Measurements from ENCODE around the gene ZSCAN23.
A peak's percentile ranks its signal among the peaks of the same experiment; 100 is the strongest.
"Not testable (repeated sequence)": the region's sequence is repeated elsewhere in the genome, so short reads cannot be mapped to it uniquely, and the experiment has no call there.

ZSCAN23 gene

GRCh38 chr6:28403923-28404322 lies 39.4 kb downstream of the ZSCAN23 start:
- no CpG with 5 or more reads among the region's 5 CpGs for WGBS (ENCODE audit: insufficient coverage, insufficient read length)
- H3K4me3 ChIP-seq (ENCODE audit: low read length); DNase-seq (ENCODE audit: low read depth, low spot score); H3K9me3 ChIP-seq (ENCODE audit: control insufficient read depth, insufficient read depth, low read length); H3K4me1 ChIP-seq (ENCODE audit: control insufficient read depth, insufficient read depth, low read length); H3K27me3 ChIP-seq (ENCODE audit: control insufficient read depth, insufficient read depth, low read length); H3K36me3 ChIP-seq (ENCODE audit: control insufficient read depth, insufficient read depth, low read length); H3K27ac ChIP-seq (ENCODE audit: low read length): not testable (repeated sequence)

GRCh38 chr6:28402197-28402596 lies 41.1 kb downstream of the ZSCAN23 start:
- H3K4me1 ChIP-seq (ENCODE audit: control insufficient read depth, insufficient read depth, low read length) = no peaks in the 10 kb centered on the region; the same call in 1 of the 2 replicates
- no peak for DNase-seq (ENCODE audit: low read depth, low spot score)
- no peaks in the 10 kb centered on the region for H3K9me3 ChIP-seq (ENCODE audit: control insufficient read depth, insufficient read depth, low read length)
- H3K36me3 ChIP-seq (ENCODE audit: control insufficient read depth, insufficient read depth, low read length) = peaks cover 3% of the 10 kb centered on the region
- no peak overlapping the region for H3K27ac ChIP-seq (ENCODE audit: low read length)
- WGBS (ENCODE audit: insufficient coverage, insufficient read length) = no CpG with 5 or more reads among the region's 2 CpGs
- H3K27me3 ChIP-seq (ENCODE audit: control insufficient read depth, insufficient read depth, low read length) = no peaks in the 10 kb centered on the region; the same call in 1 of the 2 replicates
- H3K4me3 ChIP-seq (ENCODE audit: low read length) = no peak overlapping the region

- no peak overlapping the region for H3K27ac ChIP-seq (ENCODE audit: low read length)
- H3K27me3 ChIP-seq (ENCODE audit: control insufficient read depth, insufficient read depth, low read length) = no peaks in the 10 kb centered on the region; the same call in 1 of the 2 replicates
- no peaks in the 10 kb centered on the region for H3K9me3 ChIP-seq (ENCODE audit: control insufficient read depth, insufficient read depth, low read length)
- H3K4me1 ChIP-seq (ENCODE audit: control insufficient read depth, insufficient read depth, low read length) = no peaks in the 10 kb centered on the region; the same call in 1 of the 2 replicates
- WGBS (ENCODE audit: insufficient coverage, insufficient read length) = no CpG with 5 or more reads among the region's 1 CpG
- H3K4me3 ChIP-seq (ENCODE audit: low read length) = no peak overlapping the region
- H3K36me3 ChIP-seq (ENCODE audit: control insufficient read depth, insufficient read depth, low read length) = peaks cover 3% of the 10 kb centered on the region
- DNase-seq (ENCODE audit: low read depth, low spot score) = no peak
Observed at GRCh38 chr6:28401172-28401571, 42.1 kb downstream of the ZSCAN23 start.

DNA sequence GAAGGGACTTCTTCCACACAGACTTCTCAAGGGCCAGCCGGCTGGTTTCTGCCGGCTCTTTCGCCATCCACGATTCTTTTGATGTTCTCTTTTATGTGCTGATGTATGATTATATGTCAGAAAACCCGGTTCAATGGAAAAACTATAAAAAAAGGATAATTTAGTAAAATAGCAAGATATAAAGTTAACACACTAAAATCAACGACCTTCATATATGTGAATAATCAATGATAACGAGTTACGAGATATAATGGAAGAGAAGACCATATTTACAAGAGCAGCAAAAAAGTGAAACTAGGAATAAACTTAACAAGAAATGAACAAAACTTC lies 43.2 kb downstream of the ZSCAN23 start:
- WGBS (ENCODE audit: insufficient coverage, insufficient read length) = no CpG with 5 or more reads among the region's 8 CpGs
- Histone ChIP-seq H3K9me3 (ENCODE audit: control insufficient read depth, insufficient read depth, low read length) (no peaks in the 10 kb centered on the region), H3K36me3 (ENCODE audit: control insufficient read depth, insufficient read depth, low read length) (peaks cover 3% of the 10 kb centered on the region), H3K27me3 (ENCODE audit: control insufficient read depth, insufficient read depth, low read length) (no peaks in the 10 kb centered on the region; the same call in 1 of the 2 replicates), H3K27ac (ENCODE audit: low read length) (no peak overlapping the region), H3K4me1 (ENCODE audit: control insufficient read depth, insufficient read depth, low read length) (no peaks in the 10 kb centered on the region; the same call in 1 of the 2 replicates), H3K4me3 (ENCODE audit: low read length) (peak overlapping the region; percentile 66; the same call in 1 of the 2 replicates)
- DNase-seq (ENCODE audit: low read depth, low spot score) = no peak

DNA sequence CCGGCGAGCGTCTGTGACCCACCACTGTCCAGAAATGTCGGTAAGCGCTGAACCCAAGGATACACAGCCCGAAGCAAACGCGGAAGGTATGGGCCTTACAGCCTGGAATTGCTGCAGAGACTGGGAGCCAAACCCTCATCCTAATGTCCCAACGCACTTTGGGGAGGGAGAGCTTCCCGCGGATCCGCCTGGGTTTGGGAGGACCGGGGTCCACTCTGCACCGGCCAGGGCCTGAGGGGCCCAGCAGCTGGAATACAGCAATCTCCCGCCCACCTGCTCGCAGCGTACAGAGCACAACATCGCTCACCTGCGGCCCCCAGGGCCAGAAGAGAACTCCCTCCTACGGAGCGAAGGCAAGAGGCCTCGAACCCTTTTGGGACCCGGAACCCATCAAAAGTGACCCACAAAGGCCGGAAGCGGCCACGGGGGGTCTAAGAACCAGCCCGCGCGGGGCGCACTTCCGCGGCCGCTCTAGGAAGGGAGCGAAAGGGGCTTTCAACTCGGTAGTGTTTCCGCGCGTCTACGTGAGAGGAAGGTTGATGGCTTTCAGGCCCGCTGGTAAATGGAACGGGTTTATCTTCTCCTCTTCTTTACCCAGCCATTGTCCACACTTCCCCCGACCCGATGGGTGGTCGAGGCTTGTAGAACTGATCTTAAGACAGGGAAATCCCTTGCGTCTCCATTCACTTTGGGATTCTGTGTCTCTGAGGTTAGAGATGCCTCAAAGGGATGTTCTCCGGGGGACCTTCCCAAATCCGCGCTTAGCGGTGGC lies 43.8 kb downstream of the ZSCAN23 start, which contains the start of gene ZSCAN12:
Gene ZSCAN12 (minus strand): TSS at position 398 of the 772 bp plus-strand sequence. CDS start 1,342 bp downstream, outside the sequence.
- Histone ChIP-seq H3K9me3 (ENCODE audit: control insufficient read depth, insufficient read depth, low read length) (no peaks in the 10 kb centered on the region), H3K36me3 (ENCODE audit: control insufficient read depth, insufficient read depth, low read length) (peaks cover 3% of the 10 kb centered on the region), H3K4me3 (ENCODE audit: low read length) (peak within 1 kb of the TSS; percentile 66; the same call in 1 of the 2 replicates), H3K27me3 (ENCODE audit: control insufficient read depth, insufficient read depth, low read length) (no peaks in the 10 kb centered on the region; the same call in 1 of the 2 replicates), H3K4me1 (ENCODE audit: control insufficient read depth, insufficient read depth, low read length) (no peaks in the 10 kb centered on the region; the same call in 1 of the 2 replicates), H3K27ac (ENCODE audit: low read length) (no peak within 1 kb of the TSS)
- DNase-seq (ENCODE audit: low read depth, low spot score) = peak; percentile 91
- WGBS (ENCODE audit: insufficient coverage, insufficient read length) = no CpG with 5 or more reads among the region's 49 CpGs

DNA sequence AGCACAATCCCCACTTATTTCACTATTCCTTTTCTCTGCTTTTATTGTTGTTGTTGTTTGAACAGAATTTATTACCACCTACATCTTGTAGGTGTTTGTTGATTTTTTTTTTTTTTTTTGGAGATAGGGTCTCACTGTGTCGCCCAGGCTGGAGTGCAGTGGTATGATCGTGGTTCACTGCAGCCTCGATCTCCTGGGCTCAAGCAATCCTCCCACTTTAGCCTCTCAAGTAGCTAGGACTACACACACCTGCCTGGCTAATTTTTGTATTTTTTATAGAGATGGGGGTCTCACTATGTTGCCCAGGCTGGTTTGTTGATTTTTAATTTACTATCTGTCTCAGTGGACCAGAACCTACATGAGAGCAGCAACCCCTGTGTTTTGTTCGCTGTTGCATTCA lies 47.4 kb downstream of the ZSCAN23 start:
- no CpG with 5 or more reads among the region's 4 CpGs for WGBS (ENCODE audit: insufficient coverage, insufficient read length)
- DNase-seq (ENCODE audit: low read depth, low spot score) = no peak
- H3K9me3 ChIP-seq (ENCODE audit: control insufficient read depth, insufficient read depth, low read length) = no peaks in the 10 kb centered on the region
- H3K4me1 ChIP-seq (ENCODE audit: control insufficient read depth, insufficient read depth, low read length) = no peaks in the 10 kb centered on the region; the same call in 1 of the 2 replicates
- H3K36me3 ChIP-seq (ENCODE audit: control insufficient read depth, insufficient read depth, low read length) = peaks cover 12% of the 10 kb centered on the region
- H3K27me3 ChIP-seq (ENCODE audit: control insufficient read depth, insufficient read depth, low read length) = no peaks in the 10 kb centered on the region
- H3K27ac ChIP-seq (ENCODE audit: low read length) = no peak overlapping the region
- H3K4me3 ChIP-seq (ENCODE audit: low read length) = no peak overlapping the region

- WGBS (ENCODE audit: insufficient coverage, insufficient read length) = 100% methylated on average over 1 of the region's 5 CpGs
- Histone ChIP-seq H3K27me3 (ENCODE audit: control insufficient read depth, insufficient read depth, low read length) (no peaks in the 10 kb centered on the region), H3K4me1 (ENCODE audit: control insufficient read depth, insufficient read depth, low read length) (no peaks in the 10 kb centered on the region; the same call in 1 of the 2 replicates), H3K27ac (ENCODE audit: low read length) (no peak overlapping the region), H3K9me3 (ENCODE audit: control insufficient read depth, insufficient read depth, low read length) (no peaks in the 10 kb centered on the region), H3K36me3 (ENCODE audit: control insufficient read depth, insufficient read depth, low read length) (peaks cover 19% of the 10 kb centered on the region), H3K4me3 (ENCODE audit: low read length) (no peak overlapping the region)
- DNase-seq (ENCODE audit: low read depth, low spot score) = no peak
Observed at GRCh38 chr6:28393912-28394662, 49.2 kb downstream of the ZSCAN23 start.

DNA sequence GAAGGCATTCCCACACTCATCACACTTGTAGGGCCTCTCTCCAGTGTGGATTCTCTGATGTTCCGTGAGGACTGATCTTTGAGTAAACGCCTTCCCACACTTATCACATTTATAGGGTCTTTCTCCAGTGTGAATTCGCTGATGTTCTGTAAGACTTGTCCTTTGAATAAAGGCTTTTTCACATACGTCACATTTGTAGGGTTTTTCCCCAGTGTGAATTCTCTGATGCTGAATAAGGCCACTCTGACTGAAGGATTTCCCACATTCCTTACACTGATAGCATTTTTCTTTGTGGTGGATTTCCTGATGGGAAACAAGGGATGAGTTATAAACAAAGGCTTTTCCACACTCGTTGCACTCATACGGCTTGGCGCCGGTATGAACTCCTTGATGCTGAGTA lies 52.6 kb downstream of the ZSCAN23 start:
- H3K4me1 ChIP-seq (ENCODE audit: control insufficient read depth, insufficient read depth, low read length) = no peaks in the 10 kb centered on the region
- WGBS (ENCODE audit: insufficient coverage, insufficient read length) = no CpG with 5 or more reads among the region's 8 CpGs
- H3K27ac ChIP-seq (ENCODE audit: low read length) = no peak overlapping the region
- no peak overlapping the region for H3K4me3 ChIP-seq (ENCODE audit: low read length)
- no peak for DNase-seq (ENCODE audit: low read depth, low spot score)
- H3K27me3 ChIP-seq (ENCODE audit: control insufficient read depth, insufficient read depth, low read length) = no peaks in the 10 kb centered on the region
- no peaks in the 10 kb centered on the region for H3K9me3 ChIP-seq (ENCODE audit: control insufficient read depth, insufficient read depth, low read length)
- H3K36me3 ChIP-seq (ENCODE audit: control insufficient read depth, insufficient read depth, low read length) = peaks cover 16% of the 10 kb centered on the region; the same call in 1 of the 2 replicates

- no peaks in the 10 kb centered on the region for H3K27me3 ChIP-seq (ENCODE audit: control insufficient read depth, insufficient read depth, low read length)
- no peaks in the 10 kb centered on the region; the same call in 1 of the 2 replicates for H3K9me3 ChIP-seq (ENCODE audit: control insufficient read depth, insufficient read depth, low read length)
- no CpG with 5 or more reads among the region's 2 CpGs for WGBS (ENCODE audit: insufficient coverage, insufficient read length)
- H3K4me3 ChIP-seq (ENCODE audit: low read length) = no peak overlapping the region
- no peak for DNase-seq (ENCODE audit: low read depth, low spot score)
- no peak overlapping the region for H3K27ac ChIP-seq (ENCODE audit: low read length)
- no peaks in the 10 kb centered on the region for H3K4me1 ChIP-seq (ENCODE audit: control insufficient read depth, insufficient read depth, low read length)
- H3K36me3 ChIP-seq (ENCODE audit: control insufficient read depth, insufficient read depth, low read length) = peaks cover 6% of the 10 kb centered on the region; the same call in 1 of the 2 replicates
Observed at GRCh38 chr6:28384143-28384533, 59.2 kb downstream of the ZSCAN23 start.

Measured in iPS DF 6.9 (cell line).